Measurements from ENCODE around the gene TMEM178B. TPM values are rescaled to one million over a fixed set of nuclear protein-coding genes. Genes with fewer than 3 reads are reported as not detected.

Gene TMEM178B
- total and polyA plus RNA-seq, 9 donors, result 0.10 to 1.6 (median 0.30) TPM

- intact Hi-C loops (cut with DNase I), result no loop called here
Observed at GRCh38 chr7:141281311-141281710, 207.4 kb downstream of the TMEM178B start.

GRCh38 chr7:141286522-141286921 is 212.7 kb downstream of the TMEM178B start:
- DNase-seq, result no peak
- Histone ChIP-seq H3K27ac (no peak overlapping the region), H3K4me1 (ENCODE audit: insufficient read depth) (no peaks in the 10 kb centered on the region), H3K36me3 (no peaks in the 10 kb centered on the region), H3K4me3 (no peak overlapping the region), H3K27me3 (no peaks in the 10 kb centered on the region), H3K9me3 (no peaks in the 10 kb centered on the region)
- TF ChIP-seq EP300 (IDR thresholded peaks at IDR 0.05), result no peak
- no peak for TF ChIP-seq POLR2A (IDR thresholded peaks at IDR 0.05)
- TF ChIP-seq CTCF (IDR thresholded peaks at IDR 0.05), result no peak
- intact Hi-C loops (cut with DNase I), result no loop called here
- WGBS, 3 donors, result 63 to 71% (median 63%) methylated on average over 3 of the region's 3 CpGs

More at GRCh38 chr7:141281311-141281710, 207.4 kb downstream of the TMEM178B start:
- no peak overlapping the region for H3K27ac ChIP-seq
- TF ChIP-seq POLR2A (IDR thresholded peaks at IDR 0.05), result no peak
- no peak for TF ChIP-seq EP300 (IDR thresholded peaks at IDR 0.05)
- TF ChIP-seq CTCF (IDR thresholded peaks at IDR 0.05), result no peak
- no peaks in the 10 kb centered on the region for H3K27me3 ChIP-seq
- no peaks in the 10 kb centered on the region for H3K9me3 ChIP-seq
- no peak for DNase-seq
- no peaks in the 10 kb centered on the region for H3K36me3 ChIP-seq
- no peaks in the 10 kb centered on the region for H3K4me1 ChIP-seq (ENCODE audit: insufficient read depth)
- no peak overlapping the region for H3K4me3 ChIP-seq
- 82 to 86% (median 85%) methylated on average over 7 of the region's 7 CpGs for WGBS, 3 donors

GRCh38 chr7:141287936-141288335 is 214.1 kb downstream of the TMEM178B start:
- WGBS, 3 donors, result 38 to 49% (median 42%) methylated on average over 5 of the region's 5 CpGs
- intact Hi-C loops (cut with DNase I), result no loop called here

GRCh38 chr7:141288626-141289025 is 214.8 kb downstream of the TMEM178B start:
- DNase-seq, result no peak
- Histone ChIP-seq H3K27ac (no peak overlapping the region), H3K4me3 (no peak overlapping the region), H3K9me3 (no peaks in the 10 kb centered on the region), H3K4me1 (ENCODE audit: insufficient read depth) (no peaks in the 10 kb centered on the region), H3K36me3 (no peaks in the 10 kb centered on the region), H3K27me3 (no peaks in the 10 kb centered on the region)
- intact Hi-C loops (cut with DNase I), result no loop called here
- 81 to 86% (median 83%) methylated on average over 7 of the region's 7 CpGs for WGBS, 3 donors
- TF ChIP-seq POLR2A (IDR thresholded peaks at IDR 0.05) (no peak), CTCF (IDR thresholded peaks at IDR 0.05) (no peak), EP300 (IDR thresholded peaks at IDR 0.05) (no peak)

More at GRCh38 chr7:141287936-141288335, 214.1 kb downstream of the TMEM178B start:
- Histone ChIP-seq H3K9me3 (no peaks in the 10 kb centered on the region), H3K4me1 (ENCODE audit: insufficient read depth) (no peaks in the 10 kb centered on the region), H3K27ac (no peak overlapping the region), H3K36me3 (no peaks in the 10 kb centered on the region), H3K27me3 (no peaks in the 10 kb centered on the region), H3K4me3 (no peak overlapping the region)
- TF ChIP-seq EP300 (IDR thresholded peaks at IDR 0.05) (no peak), POLR2A (IDR thresholded peaks at IDR 0.05) (no peak), CTCF (IDR thresholded peaks at IDR 0.05) (no peak)
- no peak for DNase-seq

Measured in ovary (tissue), 9 donors.